ENCODE data around the gene C3orf49.

The C3orf49 gene

GRCh38 chr3:63809607-63810006 is 9.5 kb upstream of the C3orf49 start:
- Histone ChIP-seq H2AFZ (ENCODE audit: low read length, unreplicated experiment) (no peak overlapping the region), H3K36me3 (ENCODE audit: insufficient read depth, low read length) (no peaks in the 10 kb centered on the region), H3K4me3 (ENCODE audit: low read depth, low read length) (no peak overlapping the region), H3K27ac (ENCODE audit: low read depth, low read length) (no peak overlapping the region), H3K4me1 (ENCODE audit: control insufficient read depth, insufficient read depth, low read length, unreplicated experiment) (no peaks in the 10 kb centered on the region), H3K79me2 (ENCODE audit: control insufficient read depth, insufficient read depth, low read length, unreplicated experiment) (no peaks in the 10 kb centered on the region), H3K27me3 (ENCODE audit: insufficient read depth, low read length) (no peaks in the 10 kb centered on the region)

GRCh38 chr3:63814237-63814636 is 4.9 kb upstream of the C3orf49 start:
- Histone ChIP-seq H2AFZ (ENCODE audit: low read length, unreplicated experiment) (no peak overlapping the region), H3K79me2 (ENCODE audit: control insufficient read depth, insufficient read depth, low read length, unreplicated experiment) (no peaks in the 10 kb centered on the region), H3K27ac (ENCODE audit: low read depth, low read length) (no peak overlapping the region), H3K27me3 (ENCODE audit: insufficient read depth, low read length) (no peaks in the 10 kb centered on the region), H3K4me3 (ENCODE audit: low read depth, low read length) (no peak overlapping the region), H3K36me3 (ENCODE audit: insufficient read depth, low read length) (no peaks in the 10 kb centered on the region), H3K4me1 (ENCODE audit: control insufficient read depth, insufficient read depth, low read length, unreplicated experiment) (no peaks in the 10 kb centered on the region)

GRCh38 chr3:63817225-63817624 is 1.9 kb upstream of the C3orf49 start:
- Histone ChIP-seq H3K36me3 (ENCODE audit: insufficient read depth, low read length) (no peaks in the 10 kb centered on the region), H2AFZ (ENCODE audit: low read length, unreplicated experiment) (no peak overlapping the region), H3K4me1 (ENCODE audit: control insufficient read depth, insufficient read depth, low read length, unreplicated experiment) (no peaks in the 10 kb centered on the region), H3K79me2 (ENCODE audit: control insufficient read depth, insufficient read depth, low read length, unreplicated experiment) (no peaks in the 10 kb centered on the region), H3K27ac (ENCODE audit: low read depth, low read length) (no peak overlapping the region), H3K27me3 (ENCODE audit: insufficient read depth, low read length) (no peaks in the 10 kb centered on the region), H3K4me3 (ENCODE audit: low read depth, low read length) (no peak overlapping the region)

- no peaks in the 10 kb centered on the region for H3K4me1 ChIP-seq (ENCODE audit: control insufficient read depth, insufficient read depth, low read length, unreplicated experiment)
- no peak overlapping the region for H3K4me3 ChIP-seq (ENCODE audit: low read depth, low read length)
- H3K79me2 ChIP-seq (ENCODE audit: control insufficient read depth, insufficient read depth, low read length, unreplicated experiment), result no peaks in the 10 kb centered on the region
- no peaks in the 10 kb centered on the region for H3K27me3 ChIP-seq (ENCODE audit: insufficient read depth, low read length)
- H2AFZ ChIP-seq (ENCODE audit: low read length, unreplicated experiment), result no peak overlapping the region
- H3K36me3 ChIP-seq (ENCODE audit: insufficient read depth, low read length), result no peaks in the 10 kb centered on the region
- H3K27ac ChIP-seq (ENCODE audit: low read depth, low read length), result no peak overlapping the region
These were observed 583 bp upstream of the C3orf49 start for GRCh38 chr3:63818282-63819150.

GRCh38 chr3:63824309-63824708 is 5.2 kb downstream of the C3orf49 start:
- Histone ChIP-seq H3K4me1 (ENCODE audit: control insufficient read depth, insufficient read depth, low read length, unreplicated experiment) (peaks cover 3% of the 10 kb centered on the region), H3K36me3 (ENCODE audit: insufficient read depth, low read length) (no peaks in the 10 kb centered on the region), H3K4me3 (ENCODE audit: low read depth, low read length) (no peak overlapping the region), H2AFZ (ENCODE audit: low read length, unreplicated experiment) (no peak overlapping the region), H3K27me3 (ENCODE audit: insufficient read depth, low read length) (no peaks in the 10 kb centered on the region), H3K79me2 (ENCODE audit: control insufficient read depth, insufficient read depth, low read length, unreplicated experiment) (no peaks in the 10 kb centered on the region), H3K27ac (ENCODE audit: low read depth, low read length) (no peak overlapping the region)

GRCh38 chr3:63830526-63830925 is 11.4 kb downstream of the C3orf49 start:
- H3K4me3 ChIP-seq (ENCODE audit: low read depth, low read length), result no peak overlapping the region
- H3K4me1 ChIP-seq (ENCODE audit: control insufficient read depth, insufficient read depth, low read length, unreplicated experiment), result no peaks in the 10 kb centered on the region
- H3K36me3 ChIP-seq (ENCODE audit: insufficient read depth, low read length), result peaks cover 40% of the 10 kb centered on the region
- H3K79me2 ChIP-seq (ENCODE audit: control insufficient read depth, insufficient read depth, low read length, unreplicated experiment), result no peaks in the 10 kb centered on the region
- no peaks in the 10 kb centered on the region for H3K27me3 ChIP-seq (ENCODE audit: insufficient read depth, low read length)
- no peak overlapping the region for H2AFZ ChIP-seq (ENCODE audit: low read length, unreplicated experiment)
- H3K27ac ChIP-seq (ENCODE audit: low read depth, low read length), result no peak overlapping the region

GRCh38 chr3:63832395-63832794 is 13.3 kb downstream of the C3orf49 start:
- Histone ChIP-seq H3K4me3 (ENCODE audit: low read depth, low read length) (no peak overlapping the region), H3K79me2 (ENCODE audit: control insufficient read depth, insufficient read depth, low read length, unreplicated experiment) (no peaks in the 10 kb centered on the region), H3K27me3 (ENCODE audit: insufficient read depth, low read length) (no peaks in the 10 kb centered on the region), H3K4me1 (ENCODE audit: control insufficient read depth, insufficient read depth, low read length, unreplicated experiment) (no peaks in the 10 kb centered on the region), H3K27ac (ENCODE audit: low read depth, low read length) (no peak overlapping the region), H2AFZ (ENCODE audit: low read length, unreplicated experiment) (no peak overlapping the region), H3K36me3 (ENCODE audit: insufficient read depth, low read length) (peaks cover 43% of the 10 kb centered on the region)

- Histone ChIP-seq H3K36me3 (ENCODE audit: insufficient read depth, low read length) (no peaks in the 10 kb centered on the region), H3K4me1 (ENCODE audit: control insufficient read depth, insufficient read depth, low read length, unreplicated experiment) (no peaks in the 10 kb centered on the region), H3K27ac (ENCODE audit: low read depth, low read length) (no peak overlapping the region), H3K4me3 (ENCODE audit: low read depth, low read length) (no peak overlapping the region), H3K27me3 (ENCODE audit: insufficient read depth, low read length) (no peaks in the 10 kb centered on the region), H2AFZ (ENCODE audit: low read length, unreplicated experiment) (no peak overlapping the region), H3K79me2 (ENCODE audit: control insufficient read depth, insufficient read depth, low read length, unreplicated experiment) (peaks cover 22% of the 10 kb centered on the region)
These were observed 22.6 kb downstream of the C3orf49 start for GRCh38 chr3:63841704-63842103.

- no peaks in the 10 kb centered on the region for H3K4me1 ChIP-seq (ENCODE audit: control insufficient read depth, insufficient read depth, low read length, unreplicated experiment)
- no peak overlapping the region for H3K4me3 ChIP-seq (ENCODE audit: low read depth, low read length)
- H3K79me2 ChIP-seq (ENCODE audit: control insufficient read depth, insufficient read depth, low read length, unreplicated experiment), result peaks cover 24% of the 10 kb centered on the region
These were observed 23.0 kb downstream of the C3orf49 start for GRCh38 chr3:63842127-63842526.

GRCh38 chr3:63845215-63845614 is 26.1 kb downstream of the C3orf49 start:
- Histone ChIP-seq H3K4me3 (ENCODE audit: low read depth, low read length) (no peak overlapping the region), H2AFZ (ENCODE audit: low read length, unreplicated experiment) (no peak overlapping the region), H3K79me2 (ENCODE audit: control insufficient read depth, insufficient read depth, low read length, unreplicated experiment) (peaks cover 44% of the 10 kb centered on the region), H3K4me1 (ENCODE audit: control insufficient read depth, insufficient read depth, low read length, unreplicated experiment) (no peaks in the 10 kb centered on the region), H3K27me3 (ENCODE audit: insufficient read depth, low read length) (no peaks in the 10 kb centered on the region), H3K27ac (ENCODE audit: low read depth, low read length) (no peak overlapping the region), H3K36me3 (ENCODE audit: insufficient read depth, low read length) (no peaks in the 10 kb centered on the region; the same call in 1 of the 2 replicates)

More at GRCh38 chr3:63842127-63842526, 23.0 kb downstream of the C3orf49 start:
- Histone ChIP-seq H3K36me3 (ENCODE audit: insufficient read depth, low read length) (no peaks in the 10 kb centered on the region), H2AFZ (ENCODE audit: low read length, unreplicated experiment) (no peak overlapping the region), H3K27me3 (ENCODE audit: insufficient read depth, low read length) (no peaks in the 10 kb centered on the region), H3K27ac (ENCODE audit: low read depth, low read length) (no peak overlapping the region)
